Caco-2 (cell line): ENCODE results near the gene TSC22D1. TPM values are rescaled to one million over a fixed set of nuclear protein-coding genes. Genes with fewer than 3 reads are reported as not detected.

Experiments used
- BruUV-seq: library from RNA; stranded (reverse); fragments of 400-500 nt; replicated peaks from 2 replicates; lab custom pipeline; 2021; lab: Mats Ljungman, UMichigan
- CTCF ChIA-PET: fragments of 300-600 bp; sonication (Branson Sonifier 250); formaldehyde crosslinking; loops from one replicate; lab custom pipeline; 2022; ENCODE audit warnings: antibody characterized with exemption; lab: Charles Lee
- POLR2A ChIA-PET: fragments of 300-600 bp; sonication (Branson Sonifier 250); formaldehyde crosslinking; loops from one replicate; lab custom pipeline; 2022; ENCODE audit warnings: antibody characterized with exemption; lab: Charles Lee
- DNase-seq, 2 experiments: peaks; one replicate each; pipeline versions ENCODE4 v3.0.0 to v3.0.0-alpha.2; 2020 to 2022
- H3K27me3 ChIP-seq: replicated peaks from 2 replicates; pipeline ENCODE4 v1.6.0; 2011; ENCODE audit warnings: low read length; ENCODE audit not compliant: control insufficient read depth, insufficient read depth
- H3K36me3 ChIP-seq: 2 replicates; pipeline ENCODE4 v1.5.1; 2011; ENCODE audit warnings: low read length; ENCODE audit not compliant: control insufficient read depth, insufficient read depth
- H3K4me1 ChIP-seq: fragments of 250-450 bp; sonication (Bioruptor Pico); 2 replicates; pipeline ENCODE4 v1.5.1; 2020; ENCODE audit warnings: mild to moderate bottlenecking
- H3K4me3 ChIP-seq: 2 replicates; pipeline ENCODE4 v1.5.1; 2011; ENCODE audit warnings: low read depth, mild to moderate bottlenecking, control low read depth, low read length
- H3K9me3 ChIP-seq: fragments of 250-450 bp; sonication (Bioruptor Pico); 2 replicates; pipeline ENCODE4 v1.5.1; 2020; ENCODE audit warnings: mild to moderate bottlenecking, moderate library complexity
- H3K27ac Mint-ChIP-seq: one replicate; pipeline ENCODE4 v1.8.0; 2022; ENCODE audit warnings: mixed read lengths; ENCODE audit not compliant: unreplicated experiment
- H3K27me3 Mint-ChIP-seq: one replicate; pipeline ENCODE4 v1.8.0; 2022; ENCODE audit warnings: mixed read lengths; ENCODE audit not compliant: insufficient read depth, unreplicated experiment
- H3K36me3 Mint-ChIP-seq: one replicate; pipeline ENCODE4 v1.8.0; 2022; ENCODE audit warnings: mild to moderate bottlenecking, mixed read lengths; ENCODE audit not compliant: insufficient read depth, unreplicated experiment
- H3K4me1 Mint-ChIP-seq: one replicate; pipeline ENCODE4 v1.8.0; 2022; ENCODE audit warnings: low read depth, mixed read lengths; ENCODE audit not compliant: unreplicated experiment
- H3K4me3 Mint-ChIP-seq: one replicate; pipeline ENCODE4 v1.8.0; 2022; ENCODE audit warnings: mild to moderate bottlenecking, moderate library complexity, mixed read lengths; ENCODE audit not compliant: unreplicated experiment
- H3K9me3 Mint-ChIP-seq: one replicate; pipeline ENCODE4 v1.8.0; 2022; ENCODE audit warnings: mixed read lengths; ENCODE audit not compliant: unreplicated experiment
- CTCF ChIP-seq, 2 experiments: fragments of 200-600 bp in 1 of 2; IDR thresholded peaks; 1 replicate in 1 of 2; 2 replicates in 1 of 2; pipeline versions ENCODE4 v1.5.1 to v1.8.0; 2011 to 2022; ENCODE audit warnings: antibody characterized with exemption in 1 of 2, control low read depth in 1 of 2, inconsistent platforms in 1 of 2, low read depth in 1 of 2, low read length in 1 of 2, mild to moderate bottlenecking in 1 of 2, moderate library complexity in 1 of 2; ENCODE audit not compliant: insufficient read depth in 1 of 2, severe bottlenecking in 1 of 2, unreplicated experiment in 1 of 2
- intact Hi-C: fragments of 100-400 bp; cut with micrococcal nuclease; formaldehyde crosslinking; loops from one replicate; pipeline ENCODE4 v1.10.0; 2022; ENCODE audit not compliant: unreplicated experiment
- total RNA-seq: library from RNA; stranded (reverse); gene quantifications from 2 replicates; pipeline ENCODE4 v1.2.3, GENCODE V29; 2022

TSC22D1 gene
- total RNA-seq, 1 experiment from 2014 or later, result 159 TPM

- Histone ChIP-seq H3K27me3 (no peaks in the 10 kb centered on the region), H3K4me1 (no peaks in the 10 kb centered on the region; the same call in 1 of the 2 replicates), H3K4me3 (no peak overlapping the region), H3K9me3 (no peaks in the 10 kb centered on the region), H3K36me3 (no peaks in the 10 kb centered on the region)
- Mint-ChIP-seq H3K4me3 (no peak overlapping the region), H3K4me1 (peaks cover 14% of the 10 kb centered on the region), H3K9me3 (no peaks in the 10 kb centered on the region), H3K27ac (no peak overlapping the region), H3K36me3 (no peaks in the 10 kb centered on the region), H3K27me3 (no peaks in the 10 kb centered on the region)
- BruUV-seq, result no TSS peak
- CTCF ChIA-PET, result no interaction called here
- DNase-seq, result no peak
- no peak for TF ChIP-seq CTCF (IDR thresholded peaks at IDR 0.05; ENCODE audit: insufficient read depth in 1 of 2, low read depth in 1 of 2, low read length in 1 of 2, severe bottlenecking in 1 of 2, unreplicated experiment in 1 of 2)
- POLR2A ChIA-PET, result no interaction called here
- intact Hi-C loops, result no loop called here
These were observed 82.8 kb downstream of the TSC22D1 start for GRCh38 chr13:44493213-44493812.

GRCh38 chr13:44489751-44490150 lies 86.4 kb downstream of the TSC22D1 start:
- BruUV-seq, result no TSS peak
- no peaks in the 10 kb centered on the region; the same call in 1 of the 2 replicates for H3K4me1 ChIP-seq
- no peak for TF ChIP-seq CTCF (IDR thresholded peaks at IDR 0.05; ENCODE audit: insufficient read depth in 1 of 2, low read depth in 1 of 2, low read length in 1 of 2, severe bottlenecking in 1 of 2, unreplicated experiment in 1 of 2)
- peak; percentile 38 to 40 for DNase-seq
- Mint-ChIP-seq H3K27me3 (no peaks in the 10 kb centered on the region), H3K27ac (peak overlapping the region; percentile 8), H3K36me3 (no peaks in the 10 kb centered on the region), H3K4me3 (no peak overlapping the region), H3K4me1 (peaks cover 14% of the 10 kb centered on the region), H3K9me3 (no peaks in the 10 kb centered on the region)
- H3K36me3 ChIP-seq, result no peaks in the 10 kb centered on the region
- H3K9me3 ChIP-seq, result no peaks in the 10 kb centered on the region
- POLR2A ChIA-PET, result no interaction called here
- intact Hi-C loops, result loop anchor here (10.0 kb wide), 1 partner anchor 155 kb away; no protein-coding TSS in a partner anchor
- no peaks in the 10 kb centered on the region for H3K27me3 ChIP-seq
- H3K4me3 ChIP-seq, result no peak overlapping the region
- CTCF ChIA-PET, result interaction anchor here (0.8 to 1.0 kb wide), 2 partner anchors 16 to 83 kb away, joined by 3 read pairs; no protein-coding TSS in a partner anchor

GRCh38 chr13:44487989-44488388 lies 88.1 kb downstream of the TSC22D1 start:
- TF ChIP-seq CTCF (IDR thresholded peaks at IDR 0.05; ENCODE audit: insufficient read depth in 1 of 2, low read depth in 1 of 2, low read length in 1 of 2, severe bottlenecking in 1 of 2, unreplicated experiment in 1 of 2), result no peak
- H3K27me3 ChIP-seq, result no peaks in the 10 kb centered on the region
- POLR2A ChIA-PET, result no interaction called here
- H3K4me1 Mint-ChIP-seq, result peaks cover 14% of the 10 kb centered on the region
- no peak for DNase-seq
- no peak overlapping the region for H3K27ac Mint-ChIP-seq
- H3K9me3 ChIP-seq, result no peaks in the 10 kb centered on the region
- intact Hi-C loops, result loop anchor here (10.0 kb wide), 1 partner anchor 157 kb away; no protein-coding TSS in a partner anchor
- no peaks in the 10 kb centered on the region; the same call in 1 of the 2 replicates for H3K4me1 ChIP-seq
- CTCF ChIA-PET, result interaction anchor here (0.6 kb wide), 1 partner anchor 822 kb away, joined by 5 read pairs; no protein-coding TSS in a partner anchor
- no peaks in the 10 kb centered on the region for H3K36me3 Mint-ChIP-seq
- no peaks in the 10 kb centered on the region for H3K9me3 Mint-ChIP-seq
- no peak overlapping the region for H3K4me3 Mint-ChIP-seq
- H3K4me3 ChIP-seq, result no peak overlapping the region
- no TSS peak for BruUV-seq
- no peaks in the 10 kb centered on the region for H3K27me3 Mint-ChIP-seq
- H3K36me3 ChIP-seq, result no peaks in the 10 kb centered on the region
